ENCODE measurements around the gene NPPA.

Gene NPPA

DNA sequence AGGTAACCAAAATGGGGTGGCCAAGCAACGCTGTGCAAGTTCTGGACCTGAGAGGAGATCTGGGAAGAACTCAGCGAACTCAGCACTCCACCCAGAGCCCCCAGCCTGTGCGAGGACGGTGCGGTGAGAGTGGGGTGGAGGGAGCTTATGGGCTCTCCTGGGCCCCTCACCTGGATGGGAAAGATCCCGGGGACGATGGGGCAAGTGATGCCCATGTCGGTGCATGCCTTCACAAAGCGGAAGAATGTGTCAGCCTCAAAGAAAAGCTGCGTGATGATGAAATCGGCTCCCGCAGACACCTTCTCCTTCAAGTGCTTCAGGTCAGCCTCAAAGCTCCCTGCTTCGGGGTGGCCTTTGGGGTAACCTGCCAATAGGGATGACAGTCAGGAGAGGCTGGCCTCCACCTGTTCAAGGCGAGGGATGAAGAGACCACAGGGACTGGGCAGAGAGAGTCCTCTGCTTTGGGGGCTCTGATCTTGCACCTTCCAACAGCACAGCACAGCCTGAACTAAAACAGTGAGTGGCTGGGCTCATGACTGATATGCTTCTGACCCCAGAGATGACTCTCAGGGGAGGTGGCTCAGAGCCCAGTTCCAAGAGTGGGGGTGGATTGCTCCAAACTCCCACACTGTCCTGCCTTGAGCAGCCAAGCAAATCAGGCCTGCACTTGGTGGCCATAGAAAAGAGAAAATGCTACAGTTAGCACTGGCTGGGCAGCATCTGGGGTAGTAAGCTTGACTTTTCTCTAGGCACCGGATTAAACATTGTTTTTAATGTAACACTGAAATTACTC, 51.4 kb downstream of the NPPA start:
- intact Hi-C loops (cut with DNase I): no loop called here
- DNase-seq: peak in 2 of 10 donors; percentile 59 to 62

Measured in posterior cingulate gyrus (tissue), 11 donors.